ENCODE data around the gene CARD14.
"Not testable (repeated sequence)": the region's sequence is repeated elsewhere in the genome, so short reads cannot be mapped to it uniquely, and the experiment has no call there.

CARD14 gene

DNA sequence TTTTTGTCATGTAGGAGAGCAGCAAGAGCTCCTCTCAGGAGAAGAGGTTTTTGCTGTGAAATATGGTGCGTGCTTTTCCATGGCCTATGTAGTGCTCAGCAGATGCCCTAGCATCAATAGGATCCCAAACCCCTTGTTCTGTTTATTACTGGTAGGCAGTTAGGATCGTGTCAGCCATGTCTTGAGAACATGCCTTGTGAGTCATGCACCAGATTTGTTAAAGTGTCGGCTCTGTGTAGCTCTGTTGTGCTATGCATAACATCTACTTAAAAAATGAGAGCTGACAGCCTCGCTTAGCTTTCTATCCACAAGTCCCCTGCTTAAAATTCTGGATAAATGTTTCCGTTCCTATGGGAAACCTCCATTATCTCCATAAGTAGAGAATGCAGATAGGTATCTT lies 18.5 kb upstream of the CARD14 start:
- no peak for DNase-seq

DNA sequence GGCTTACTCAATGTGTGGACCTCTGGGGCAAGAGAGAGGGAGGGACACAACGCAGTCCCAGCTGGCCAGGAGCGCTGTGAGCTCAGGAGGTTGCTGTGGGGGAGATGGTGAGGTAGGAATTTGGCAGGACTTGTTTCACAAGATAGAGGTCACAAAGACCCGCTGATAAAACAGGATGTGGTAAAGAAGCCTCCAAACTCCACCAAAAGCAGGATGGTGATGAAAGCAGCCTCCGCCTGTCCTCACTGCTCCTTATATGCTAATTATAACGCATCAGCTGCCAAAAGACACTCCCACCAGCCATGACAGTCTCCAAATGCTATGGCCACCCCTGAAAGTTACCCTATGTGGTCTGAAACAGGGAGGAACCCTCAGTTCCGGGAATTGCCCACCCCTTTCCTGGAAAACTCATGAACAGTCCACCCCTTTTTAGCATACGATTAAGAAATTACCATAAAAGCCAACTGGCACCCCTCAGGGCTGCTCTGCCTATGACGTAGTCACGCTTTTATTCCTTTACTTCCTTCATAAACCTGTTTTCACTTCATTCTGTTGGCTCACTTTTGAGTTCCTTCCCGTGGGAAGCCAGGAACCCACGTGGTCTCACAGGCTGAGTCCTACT lies 17.6 kb upstream of the CARD14 start:
- no peak for DNase-seq

DNA sequence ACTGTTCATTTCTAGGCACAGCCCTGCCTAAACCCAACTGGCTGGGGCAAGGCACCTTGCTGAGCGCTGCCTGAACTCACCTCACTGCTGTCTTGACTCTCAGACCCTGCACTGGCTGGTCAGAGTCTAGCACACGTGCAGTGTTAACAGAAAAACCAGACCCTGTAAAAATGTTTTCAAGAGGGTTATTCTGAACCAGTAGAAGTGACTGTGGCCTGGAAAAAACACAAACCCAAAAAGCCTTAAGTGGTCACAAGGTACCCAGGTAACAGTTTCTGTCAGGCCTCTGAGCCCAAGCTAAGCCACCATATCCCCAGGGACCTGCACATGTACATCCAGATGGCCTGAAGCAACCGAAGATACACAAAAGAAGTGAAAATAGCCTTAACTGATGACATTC lies 16.8 kb upstream of the CARD14 start:
- DNase-seq = no peak

GRCh38 chr17:80154166-80154565 lies 15.7 kb upstream of the CARD14 start:
- no peak for DNase-seq

- DNase-seq = not testable (repeated sequence)
Measured at GRCh38 chr17:80155600-80155999, 14.2 kb upstream of the CARD14 start.

DNA sequence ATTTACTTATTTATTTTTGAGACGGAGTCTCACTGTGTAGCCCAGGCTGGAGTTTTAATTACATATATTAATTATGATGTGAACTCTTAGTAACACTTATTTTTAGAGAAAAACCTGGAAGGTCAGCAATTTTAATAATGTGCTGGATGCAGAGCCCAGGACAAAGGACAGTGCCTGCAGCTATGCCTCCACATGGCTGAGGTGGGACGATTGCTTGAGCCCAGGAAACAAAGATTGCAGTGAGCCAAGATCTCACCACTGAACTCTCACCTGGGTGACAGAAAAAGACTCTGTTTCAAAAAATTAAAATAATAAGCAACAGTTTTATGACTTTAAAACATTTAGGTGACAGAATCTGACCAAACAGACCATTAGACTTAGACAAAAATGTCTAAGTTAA lies 11.0 kb upstream of the CARD14 start:
- DNase-seq = no peak

DNA sequence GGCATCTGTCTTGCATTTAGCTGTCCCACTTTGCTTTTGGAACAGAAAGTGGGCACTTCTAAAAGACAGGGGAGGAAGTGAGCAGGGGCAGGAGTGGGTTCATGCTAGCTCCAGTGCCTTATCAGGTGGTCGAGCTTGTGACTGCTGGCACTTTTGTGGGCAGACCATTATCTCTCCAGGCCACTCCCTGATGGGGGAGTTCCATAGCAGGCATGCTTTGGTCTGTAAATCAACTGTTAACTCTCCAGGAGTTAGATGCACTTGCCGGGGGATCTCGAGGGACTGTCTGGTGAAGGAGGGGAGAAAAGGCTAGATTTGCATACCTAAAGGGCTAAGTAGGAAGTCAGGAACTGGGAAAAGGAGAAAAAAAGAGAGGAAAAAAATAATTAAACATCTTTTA lies 9.3 kb upstream of the CARD14 start:
- DNase-seq = no peak

- DNase-seq = no peak
Measured at GRCh38 chr17:80163336-80163735, 6.5 kb upstream of the CARD14 start.

- DNase-seq = no peak
Measured at GRCh38 chr17:80164185-80164584, 5.6 kb upstream of the CARD14 start.

DNA sequence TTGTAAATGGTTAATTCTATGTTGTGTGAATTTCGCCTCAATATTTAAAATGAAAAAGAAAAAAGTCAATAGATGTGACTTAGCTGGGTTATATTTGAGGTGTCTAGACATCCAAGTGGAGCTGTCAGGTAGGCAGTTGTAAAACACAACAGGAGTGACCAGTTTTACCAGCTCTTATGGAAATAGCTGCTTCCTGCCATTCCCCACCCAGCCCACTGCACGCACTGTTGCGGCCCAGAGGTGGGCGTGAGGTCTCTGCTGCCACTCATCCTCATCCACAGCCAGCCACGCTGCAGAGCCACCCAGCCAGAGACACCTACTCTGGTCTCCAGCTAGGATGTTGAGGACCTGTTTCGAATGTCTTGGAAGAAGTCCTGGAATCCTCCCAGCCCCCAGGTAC lies 3.4 kb upstream of the CARD14 start:
- DNase-seq = no peak

GRCh38 chr17:80168371-80168770 lies 1.5 kb upstream of the CARD14 start:
- no peak for DNase-seq

DNA sequence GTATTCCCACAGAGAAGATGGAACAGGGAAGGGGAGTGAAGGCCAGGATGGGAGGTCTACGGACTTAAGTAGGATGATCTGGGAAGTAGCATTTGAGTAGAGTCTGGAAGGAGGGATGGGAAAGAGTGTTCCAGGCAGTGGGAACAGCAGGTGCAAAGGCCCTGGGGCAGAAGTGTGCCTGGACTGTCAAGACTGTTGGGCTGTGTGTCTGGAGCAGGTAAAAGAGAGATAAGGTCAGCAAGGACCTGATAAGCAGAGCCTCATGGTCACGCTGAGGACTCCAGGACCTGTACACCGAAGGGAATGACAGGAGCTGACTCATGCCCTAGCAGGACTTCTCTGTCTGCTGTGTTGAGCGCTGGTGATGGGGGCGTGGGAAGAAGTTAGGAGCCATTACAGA lies 723 bp upstream of the CARD14 start:
- no peak for DNase-seq

DNA sequence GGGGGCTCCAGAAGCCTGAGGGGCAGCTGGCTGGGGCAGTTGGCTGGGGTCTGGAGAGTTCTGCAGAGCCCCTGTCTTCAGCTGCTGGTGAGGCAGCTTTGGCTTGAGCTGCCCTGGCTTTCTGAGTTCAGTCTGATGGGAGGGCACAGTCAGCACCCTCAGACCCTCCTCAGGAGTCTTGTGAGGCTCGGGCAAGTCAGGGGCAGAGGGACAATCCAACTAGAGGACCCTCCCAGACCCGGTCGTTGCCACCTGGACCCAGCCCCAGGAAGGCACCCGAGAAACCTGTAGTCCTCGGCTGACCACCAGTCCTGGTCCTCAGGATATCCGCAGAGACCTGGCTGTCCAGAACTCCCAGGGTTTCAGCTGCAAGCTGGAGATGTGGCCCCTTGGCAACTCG lies 1.9 kb downstream of the CARD14 start:
- no peak for DNase-seq

- no peak for DNase-seq
Measured at GRCh38 chr17:80173126-80173525, 3.3 kb downstream of the CARD14 start.

- DNase-seq = no peak
Measured at GRCh38 chr17:80173916-80174315, 4.1 kb downstream of the CARD14 start.

DNA sequence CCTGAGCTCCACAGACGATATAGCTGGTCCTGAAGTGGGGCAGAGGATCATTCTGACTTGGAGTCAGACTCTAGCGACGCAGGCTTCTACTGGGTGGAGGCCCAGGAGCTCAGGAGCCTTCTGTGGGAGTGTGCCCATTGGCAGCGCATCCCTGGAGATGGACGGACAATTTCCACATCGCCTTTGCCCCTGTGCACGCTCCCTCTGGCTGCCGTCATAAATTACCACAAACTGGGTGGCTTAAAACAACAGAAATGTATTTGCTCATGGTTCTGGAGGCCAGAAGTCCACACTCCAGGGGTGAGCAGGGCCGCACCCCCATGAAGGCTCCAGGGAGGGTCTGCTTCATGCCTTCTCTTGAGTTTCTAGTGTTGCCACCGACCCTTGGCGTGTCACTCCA lies 6.9 kb downstream of the CARD14 start:
- DNase-seq = no peak

- DNase-seq = no peak
Measured at GRCh38 chr17:80177986-80178595, 8.3 kb downstream of the CARD14 start.

DNA sequence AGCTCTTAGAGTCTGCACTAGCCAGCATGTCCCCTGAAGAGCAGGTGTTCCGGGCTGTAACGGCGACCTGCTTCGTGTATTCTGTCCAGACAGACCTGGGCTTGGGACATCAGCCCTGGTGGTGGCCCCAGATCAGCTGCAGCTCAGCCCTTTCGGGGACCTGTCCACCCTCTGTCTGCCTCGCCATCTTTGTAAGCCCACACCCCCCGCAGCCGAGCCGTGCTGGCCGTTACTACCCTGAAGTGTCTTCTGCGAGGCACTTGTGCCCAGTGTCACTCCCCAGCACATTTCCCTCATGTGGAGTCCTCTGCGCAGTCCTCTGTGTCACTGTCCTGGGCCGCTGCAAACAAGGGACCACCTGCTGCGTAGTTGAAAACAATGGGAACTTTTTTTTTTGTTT lies 10.4 kb downstream of the CARD14 start:
- no peak for DNase-seq

GRCh38 chr17:80181431-80181830 lies 11.6 kb downstream of the CARD14 start:
- DNase-seq = no peak

GRCh38 chr17:80182118-80182844 lies 12.5 kb downstream of the CARD14 start:
- DNase-seq = no peak

DNA sequence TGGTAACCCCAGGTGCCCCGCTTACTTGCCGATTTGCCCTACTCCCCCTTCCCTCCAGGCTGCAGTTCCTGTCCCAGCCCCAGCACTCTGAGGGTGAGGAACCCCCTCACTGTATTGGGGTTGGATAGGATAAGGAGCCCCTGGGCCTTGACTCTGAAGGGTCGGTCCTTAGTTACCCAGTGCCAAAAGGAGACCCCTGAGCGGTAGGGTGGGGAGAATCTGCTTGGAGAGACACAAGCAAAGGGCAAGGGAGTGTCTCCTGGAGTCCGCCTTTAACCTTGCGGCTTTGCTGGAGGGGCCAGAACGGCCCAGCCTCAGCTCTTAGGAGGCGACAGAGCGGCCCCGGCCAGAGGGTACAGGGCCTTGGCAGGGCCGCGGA lies 13.0 kb downstream of the CARD14 start:
- no peak for DNase-seq

DNA sequence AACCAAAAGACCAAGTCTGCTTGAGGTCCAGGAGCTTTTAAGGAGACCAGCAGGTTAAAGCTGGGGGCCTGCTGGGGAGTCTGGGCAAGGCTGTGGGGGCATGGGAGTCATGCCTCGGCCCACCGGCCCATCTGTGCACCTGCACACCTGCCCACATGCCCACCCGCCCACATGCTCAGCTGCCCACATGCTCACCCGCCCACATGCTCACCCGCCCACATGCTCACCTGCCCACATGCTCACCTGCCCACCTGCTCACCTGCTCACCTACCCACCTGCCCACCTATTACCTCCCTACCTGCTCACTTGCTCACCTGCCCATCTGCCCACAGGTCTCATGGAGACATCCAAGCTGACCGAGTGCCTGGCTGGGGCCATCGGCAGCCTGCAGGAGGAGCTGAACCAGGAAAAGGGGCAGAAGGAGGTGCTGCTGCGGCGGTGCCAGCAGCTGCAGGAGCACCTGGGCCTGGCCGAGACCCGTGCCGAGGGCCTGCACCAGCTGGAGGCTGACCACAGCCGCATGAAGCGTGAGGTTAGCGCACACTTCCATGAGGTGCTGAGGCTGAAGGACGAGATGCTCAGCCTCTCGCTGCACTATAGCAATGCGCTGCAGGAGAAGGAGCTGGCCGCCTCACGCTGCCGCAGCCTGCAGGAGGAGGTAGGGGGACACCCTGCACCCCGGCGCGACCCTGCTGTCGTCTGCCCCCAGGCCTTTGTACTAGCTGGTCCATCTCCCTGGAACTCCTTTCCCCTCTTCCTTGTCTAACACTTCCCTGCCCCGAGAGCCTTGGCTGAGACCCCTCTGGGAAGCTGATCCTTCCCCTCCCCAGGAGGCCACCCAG lies 14.0 kb downstream of the CARD14 start:
- no peak for DNase-seq

- no peak for DNase-seq
Measured at GRCh38 chr17:80184423-80184714, 14.5 kb downstream of the CARD14 start.

- no peak for DNase-seq
Measured at GRCh38 chr17:80185968-80186367, 16.1 kb downstream of the CARD14 start.

Measured in NCI-H1694 (cell line).